D721Med (cell line): Measurements from ENCODE around the gene AKT3.

ENCODE experiments used
- DNase-seq: peaks from one replicate; pipeline ENCODE4 v3.0.0; 2011; ENCODE audit warnings: low spot score; ENCODE audit not compliant: insufficient read length
- FAIRE-seq: peaks from 2 replicates; lab custom pipeline; 2011; peaks lifted over from hg19 to GRCh38; lab: Jason Lieb, UNC
- CTCF ChIP-seq: IDR thresholded peaks from 2 replicates; pipeline ENCODE4 v1.5.1; 2012; ENCODE audit warnings: mild to moderate bottlenecking, control low read depth; ENCODE audit not compliant: insufficient read depth; ENCODE audit errors: missing control alignments

Gene AKT3

GRCh38 chr1:243507001-243507671 lies 342.9 kb downstream of the AKT3 start:
- FAIRE-seq (no peak), DNase-seq (no peak)
- no peak for TF ChIP-seq CTCF

- DNase-seq: no peak
- no peak for FAIRE-seq
- TF ChIP-seq CTCF: no peak
Measured at GRCh38 chr1:243505986-243506689, 343.9 kb downstream of the AKT3 start.

GRCh38 chr1:243503155-243503554 lies 346.9 kb downstream of the AKT3 start:
- TF ChIP-seq CTCF: no peak
- no peak for DNase-seq
- no peak for FAIRE-seq

GRCh38 chr1:243501002-243501401 lies 349.0 kb downstream of the AKT3 start:
- no peak for TF ChIP-seq CTCF
- DNase-seq: no peak
- FAIRE-seq: peak; percentile 70

- TF ChIP-seq CTCF: no peak
Measured at GRCh38 chr1:243500512-243500911, 349.5 kb downstream of the AKT3 start.

GRCh38 chr1:243499711-243500110 lies 350.3 kb downstream of the AKT3 start:
- FAIRE-seq (no peak), DNase-seq (no peak)
- no peak for TF ChIP-seq CTCF

More at GRCh38 chr1:243500512-243500911, 349.5 kb downstream of the AKT3 start:
- DNase-seq: no peak
- peak; percentile 99 for FAIRE-seq

GRCh38 chr1:243499248-243499647 lies 350.8 kb downstream of the AKT3 start:
- FAIRE-seq (peak; percentile 32), DNase-seq (no peak)
- no peak for TF ChIP-seq CTCF
